Upper lobe of left lung (tissue), 6 donors: ENCODE results near the gene HOXB7. TPM values are rescaled to one million over a fixed set of nuclear protein-coding genes. Genes with fewer than 3 reads are reported as not detected.
A peak's percentile ranks its signal among the peaks of the same experiment; 100 is the strongest.

Source experiments
- ATAC-seq, 2 donors: fragments of 200-7000 bp; cut with Tn5 transposase; one replicate each; pipeline ENCODE4 v1.9.1; 2022; ENCODE audit warnings: mild to moderate bottlenecking in 2 of 2, moderate library complexity in 2 of 2; ENCODE audit not compliant: low FRiP score in 2 of 2
- DNase-seq, 2 donors: peaks; one replicate each; pipeline ENCODE4 v3.0.0-alpha.2; 2019 to 2020
- H3K27ac ChIP-seq, 4 donors: fragments of 200-600 bp; sonication (generic); one replicate each; pipeline ENCODE4 v1.5.1; 2016 to 2019
- H3K27me3 ChIP-seq, 4 donors: fragments of 200-600 bp; sonication (generic); one replicate each; pipeline ENCODE4 v1.5.1; 2017 to 2019
- H3K36me3 ChIP-seq, 4 donors: fragments of 200-600 bp; sonication (generic); one replicate each; pipeline ENCODE4 v1.5.1; 2016 to 2019
- H3K4me1 ChIP-seq, 4 donors: fragments of 200-600 bp; sonication (generic); one replicate each; pipeline ENCODE4 v1.5.1; 2018 to 2019
- H3K4me3 ChIP-seq, 4 donors: fragments of 200-600 bp; sonication (generic); one replicate each; pipeline ENCODE4 v1.5.1; 2017 to 2019; ENCODE audit warnings: mild to moderate bottlenecking in 2 of 4, moderate library complexity in 1 of 4
- H3K9me3 ChIP-seq, 4 donors: fragments of 200-600 bp; sonication (generic); one replicate each; pipeline ENCODE4 v1.5.1; 2018 to 2019
- CTCF ChIP-seq, 6 experiments: fragments of 450-650 bp in 4 of 6; fragments of 200-600 bp in 2 of 6; sonication (generic) in 2 of 6; IDR thresholded peaks; one replicate each; pipeline ENCODE4 v1.5.1; 2016 to 2019; ENCODE audit warnings: antibody characterized with exemption in 6 of 6
- EP300 ChIP-seq, 4 donors: sonication (generic); formaldehyde crosslinking; IDR thresholded peaks; one replicate each; pipeline ENCODE4 v1.5.1; 2017; ENCODE audit warnings: antibody characterized with exemption in 4 of 4, control low read depth in 2 of 4
- POLR2A ChIP-seq, 4 donors: fragments of 450-650 bp; IDR thresholded peaks; one replicate each; pipeline ENCODE4 v1.5.1; 2016 to 2017; ENCODE audit warnings: antibody characterized with exemption in 4 of 4, mild to moderate bottlenecking in 2 of 4
- POLR2AphosphoS5 ChIP-seq, 2 donors: sonication (generic); formaldehyde crosslinking; IDR thresholded peaks; one replicate each; pipeline ENCODE4 v1.5.1; 2017; ENCODE audit warnings: antibody characterized with exemption in 2 of 2
- WGBS, 2 donors: methylation state at CpG; one replicate each; pipeline ENCODE4 v1.1.5; 2017 to 2018; 5-methylcytosine and 5-hydroxymethylcytosine counted together
- total RNA-seq, 6 donors: library from RNA; depleted of rRNA in 4 of 6; stranded (reverse); fragments of >200 nt in 4 of 6; gene quantifications; one replicate each; pipeline versions ENCODE4 v1.1.0 to v1.2.1, GENCODE V29; 2016 to 2021
- donor health status: DM: no; HTN: no; CAD: no; lungs with moderate emphysema.
- donor health status: DM: no; HTN: yes; CAD: no; lungs with severe emphysema.

HOXB7 gene
- total RNA-seq, 6 donors from 2014 or later = 1.1 to 3.7 (median 1.3) TPM; not detected in 1

- H3K27ac ChIP-seq = peak overlapping the region; percentile 66 to 90 (median 90)
- H3K27me3 ChIP-seq = peaks cover 0 to 47% (median 24%) of the 10 kb centered on the region in 4 donors
- TF ChIP-seq EP300 (IDR thresholded peaks at IDR 0.05) (no peak), POLR2AphosphoS5 (IDR thresholded peaks at IDR 0.05) (no peak), CTCF (IDR thresholded peaks at IDR 0.05) (no peak), POLR2A (IDR thresholded peaks at IDR 0.05) (no peak)
- peak overlapping the region; percentile 20 to 50 (median 44) for H3K4me3 ChIP-seq
- DNase-seq = peak in 1 of 2 donors; percentile 79
- peak in 1 of 2 donors; percentile 7 for ATAC-seq
- H3K36me3 ChIP-seq = no peaks in the 10 kb centered on the region
- WGBS, 2 donors = 18 to 24% methylated on average over 24 to 30 of the region's 33 CpGs
- H3K9me3 ChIP-seq = no peaks in the 10 kb centered on the region
- peaks cover 24 to 53% (median 27%) of the 10 kb centered on the region in 4 donors for H3K4me1 ChIP-seq
Observed at GRCh38 chr17:48592057-48592514, 18.7 kb downstream of the HOXB7 start.

GRCh38 chr17:48591255-48592056, 19.4 kb downstream of the HOXB7 start:
- Histone ChIP-seq H3K4me1 (peaks cover 26 to 53% (median 31%) of the 10 kb centered on the region in 4 donors), H3K36me3 (no peaks in the 10 kb centered on the region), H3K27ac (peak overlapping the region; percentile 66 to 90 (median 90)), H3K4me3 (peak overlapping the region in 3 of 4 donors; percentile 38 to 50 (median 50)), H3K9me3 (no peaks in the 10 kb centered on the region), H3K27me3 (peaks cover 0 to 48% (median 22%) of the 10 kb centered on the region in 4 donors)
- no peak for ATAC-seq
- 63 to 74% methylated on average over 10 of the region's 10 CpGs for WGBS, 2 donors
- DNase-seq = no peak
- TF ChIP-seq POLR2AphosphoS5 (IDR thresholded peaks at IDR 0.05) (no peak), EP300 (IDR thresholded peaks at IDR 0.05) (no peak), CTCF (IDR thresholded peaks at IDR 0.05) (no peak), POLR2A (IDR thresholded peaks at IDR 0.05) (no peak)

GRCh38 chr17:48590607-48591161, 20.1 kb downstream of the HOXB7 start:
- Histone ChIP-seq H3K36me3 (no peaks in the 10 kb centered on the region), H3K9me3 (no peaks in the 10 kb centered on the region), H3K4me1 (peaks cover 27 to 53% (median 32%) of the 10 kb centered on the region in 4 donors), H3K27me3 (peaks cover 0 to 48% (median 22%) of the 10 kb centered on the region in 4 donors), H3K4me3 (peak overlapping the region in 2 of 4 donors; percentile 50 to 54), H3K27ac (peak overlapping the region; percentile 66 to 90 (median 90))
- DNase-seq = no peak
- TF ChIP-seq POLR2A (IDR thresholded peaks at IDR 0.05) (no peak), POLR2AphosphoS5 (IDR thresholded peaks at IDR 0.05) (no peak), EP300 (IDR thresholded peaks at IDR 0.05) (no peak), CTCF (IDR thresholded peaks at IDR 0.05) (no peak)
- ATAC-seq = no peak

- peaks cover 0 to 43% (median 21%) of the 10 kb centered on the region in 4 donors for H3K27me3 ChIP-seq
- DNase-seq = peak in 1 of 2 donors; percentile 64
- peak within 1 kb of the TSS; percentile 66 to 90 (median 90) for H3K27ac ChIP-seq
Observed at GRCh38 chr17:48589831-48590606, 20.8 kb downstream of the HOXB7 start, which contains the start of gene HOXB3. Gene HOXB3, minus strand, starts transcription at chr17:48590241. Its CDS starts 37,767 bp downstream, at chr17:48552474.

More at GRCh38 chr17:48589831-48590606, 20.8 kb downstream of the HOXB7 start, which contains the start of gene HOXB3:
- H3K9me3 ChIP-seq = no peaks in the 10 kb centered on the region
- WGBS, 2 donors = 37 to 43% methylated on average over 18 to 23 of the region's 23 CpGs
- ATAC-seq = no peak
- H3K4me1 ChIP-seq = peaks cover 31 to 60% (median 36%) of the 10 kb centered on the region in 4 donors
- H3K4me3 ChIP-seq = peak within 1 kb of the TSS in 3 of 4 donors; percentile 13 to 54 (median 50)
- TF ChIP-seq CTCF (IDR thresholded peaks at IDR 0.05) (no peak), POLR2AphosphoS5 (IDR thresholded peaks at IDR 0.05) (no peak), EP300 (IDR thresholded peaks at IDR 0.05) (no peak), POLR2A (IDR thresholded peaks at IDR 0.05) (no peak)
- no peaks in the 10 kb centered on the region for H3K36me3 ChIP-seq
